Astrocyte (in vitro differentiated cells and primary cell): ENCODE measurements around the gene GABRR3. TPM values are rescaled to one million over a fixed set of nuclear protein-coding genes. Genes with fewer than 3 reads are reported as not detected.

Experiments used
- DNase-seq: peaks from one replicate; pipeline ENCODE4 v3.0.0-alpha.2; 2010; ENCODE audit warnings: low read depth
- FAIRE-seq: peaks from 2 replicates; lab custom pipeline; 2011; peaks lifted over from hg19 to GRCh38; lab: Jason Lieb, UNC
- H2AFZ ChIP-seq: 2 replicates; pipeline ENCODE4 v1.6.0; 2012; ENCODE audit warnings: low read depth, low read length, inconsistent platforms
- H3K27ac ChIP-seq: 2 replicates; pipeline ENCODE4 v1.5.1; 2011; ENCODE audit warnings: low read depth, low read length, inconsistent platforms
- H3K27me3 ChIP-seq: 2 replicates; pipeline ENCODE4 v1.6.0; 2011; ENCODE audit warnings: low read length, inconsistent platforms; ENCODE audit not compliant: insufficient read depth
- H3K36me3 ChIP-seq: 2 replicates; pipeline ENCODE4 v1.5.1; 2011; ENCODE audit warnings: low read length, inconsistent platforms; ENCODE audit not compliant: insufficient read depth
- H3K4me1 ChIP-seq: 2 replicates; pipeline ENCODE4 v1.5.1; 2011; ENCODE audit warnings: low read length, inconsistent platforms; ENCODE audit not compliant: insufficient read depth
- H3K4me2 ChIP-seq: 2 replicates; pipeline ENCODE4 v1.6.0; 2012; ENCODE audit warnings: low read length, inconsistent platforms
- H3K4me3 ChIP-seq: 2 replicates; pipeline ENCODE4 v1.5.1; 2011; ENCODE audit warnings: low read depth, mild to moderate bottlenecking, low read length, inconsistent platforms; ENCODE audit not compliant: insufficient read depth
- H3K79me2 ChIP-seq: 2 replicates; pipeline ENCODE4 v1.6.0; 2012; ENCODE audit warnings: mild to moderate bottlenecking, low read length, inconsistent platforms; ENCODE audit not compliant: insufficient read depth
- H3K9ac ChIP-seq: 2 replicates; pipeline ENCODE4 v1.6.0; 2012; ENCODE audit warnings: mild to moderate bottlenecking, low read length, inconsistent platforms
- H3K9me3 ChIP-seq: 2 replicates; pipeline ENCODE4 v1.5.1; 2012; ENCODE audit warnings: low read depth, mild to moderate bottlenecking, low read length, inconsistent platforms; ENCODE audit not compliant: insufficient read depth
- H4K20me1 ChIP-seq: 2 replicates; pipeline ENCODE4 v1.6.0; 2012; ENCODE audit warnings: low read length, inconsistent platforms; ENCODE audit not compliant: insufficient read depth
- H3K27ac Mint-ChIP-seq: one replicate; pipeline ENCODE4 v1.8.0; 2021; ENCODE audit warnings: mild to moderate bottlenecking, mixed read lengths; ENCODE audit not compliant: unreplicated experiment
- H3K27me3 Mint-ChIP-seq: one replicate; pipeline ENCODE4 v1.8.0; 2021; ENCODE audit warnings: low read depth, mixed read lengths; ENCODE audit not compliant: unreplicated experiment
- H3K36me3 Mint-ChIP-seq: one replicate; pipeline ENCODE4 v1.8.0; 2021; ENCODE audit warnings: low read depth, mixed read lengths; ENCODE audit not compliant: unreplicated experiment
- H3K4me1 Mint-ChIP-seq: one replicate; pipeline ENCODE4 v1.8.0; 2021; ENCODE audit warnings: low read depth, mixed read lengths; ENCODE audit not compliant: unreplicated experiment
- H3K4me3 Mint-ChIP-seq: one replicate; pipeline ENCODE4 v1.8.0; 2021; ENCODE audit warnings: mild to moderate bottlenecking, moderate library complexity, mixed read lengths; ENCODE audit not compliant: unreplicated experiment
- H3K9me3 Mint-ChIP-seq: one replicate; pipeline ENCODE4 v1.8.0; 2021; ENCODE audit warnings: mild to moderate bottlenecking, mixed read lengths; ENCODE audit not compliant: unreplicated experiment
- EZH2 ChIP-seq: IDR thresholded peaks from 2 replicates; pipeline ENCODE4 v1.6.1; 2012; ENCODE audit warnings: mild to moderate bottlenecking, low read length, inconsistent platforms; ENCODE audit not compliant: insufficient read depth
- total RNA-seq: library from RNA; stranded (reverse); gene quantifications from 2 replicates; pipeline ENCODE4 v1.2.1, GENCODE V29; 2021
- TF ChIP-seq, protein P1 (sequence below): IDR thresholded peaks from 2 replicates; pipeline ENCODE4 v1.5.1; 2011; ENCODE audit warnings: low read depth, mild to moderate bottlenecking, inconsistent platforms, low read length, moderate library complexity; ENCODE audit not compliant: insufficient read depth

The GABRR3 gene
- total RNA-seq, 1 donor from 2014 or later, result not detected

- Histone ChIP-seq H3K36me3 (no peaks in the 10 kb centered on the region), H3K4me2 (no peak overlapping the region), H3K4me1 (no peaks in the 10 kb centered on the region), H3K4me3 (no peak overlapping the region), H3K9ac (no peak overlapping the region), H2AFZ (no peak overlapping the region), H3K27me3 (peaks cover 2% of the 10 kb centered on the region), H3K9me3 (no peaks in the 10 kb centered on the region), H4K20me1 (no peaks in the 10 kb centered on the region), H3K27ac (no peak overlapping the region), H3K79me2 (no peaks in the 10 kb centered on the region)
- no peak for TF ChIP-seq EZH2
- TF ChIP-seq, protein P1, sequence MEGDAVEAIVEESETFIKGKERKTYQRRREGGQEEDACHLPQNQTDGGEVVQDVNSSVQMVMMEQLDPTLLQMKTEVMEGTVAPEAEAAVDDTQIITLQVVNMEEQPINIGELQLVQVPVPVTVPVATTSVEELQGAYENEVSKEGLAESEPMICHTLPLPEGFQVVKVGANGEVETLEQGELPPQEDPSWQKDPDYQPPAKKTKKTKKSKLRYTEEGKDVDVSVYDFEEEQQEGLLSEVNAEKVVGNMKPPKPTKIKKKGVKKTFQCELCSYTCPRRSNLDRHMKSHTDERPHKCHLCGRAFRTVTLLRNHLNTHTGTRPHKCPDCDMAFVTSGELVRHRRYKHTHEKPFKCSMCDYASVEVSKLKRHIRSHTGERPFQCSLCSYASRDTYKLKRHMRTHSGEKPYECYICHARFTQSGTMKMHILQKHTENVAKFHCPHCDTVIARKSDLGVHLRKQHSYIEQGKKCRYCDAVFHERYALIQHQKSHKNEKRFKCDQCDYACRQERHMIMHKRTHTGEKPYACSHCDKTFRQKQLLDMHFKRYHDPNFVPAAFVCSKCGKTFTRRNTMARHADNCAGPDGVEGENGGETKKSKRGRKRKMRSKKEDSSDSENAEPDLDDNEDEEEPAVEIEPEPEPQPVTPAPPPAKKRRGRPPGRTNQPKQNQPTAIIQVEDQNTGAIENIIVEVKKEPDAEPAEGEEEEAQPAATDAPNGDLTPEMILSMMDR, result no peak
- FAIRE-seq (no peak), DNase-seq (no peak)
- Mint-ChIP-seq H3K36me3 (no peaks in the 10 kb centered on the region), H3K27me3 (no peaks in the 10 kb centered on the region), H3K9me3 (no peaks in the 10 kb centered on the region), H3K4me1 (peaks cover 6% of the 10 kb centered on the region), H3K4me3 (no peak overlapping the region), H3K27ac (no peak overlapping the region)
Observed at GRCh38 chr3:98004721-98005120, 30.4 kb downstream of the GABRR3 start.

GRCh38 chr3:98003306-98003969, 31.7 kb downstream of the GABRR3 start:
- Histone ChIP-seq H3K4me3 (no peak overlapping the region), H3K27me3 (peaks cover 2% of the 10 kb centered on the region), H3K9ac (no peak overlapping the region), H3K79me2 (no peaks in the 10 kb centered on the region), H3K9me3 (no peaks in the 10 kb centered on the region), H3K36me3 (no peaks in the 10 kb centered on the region), H3K4me1 (no peaks in the 10 kb centered on the region), H2AFZ (no peak overlapping the region), H4K20me1 (no peaks in the 10 kb centered on the region), H3K4me2 (no peak overlapping the region), H3K27ac (no peak overlapping the region)
- H3K36me3 Mint-ChIP-seq, result no peaks in the 10 kb centered on the region
- TF ChIP-seq, protein P1, result no peak
- no peak overlapping the region for H3K27ac Mint-ChIP-seq
- H3K4me3 Mint-ChIP-seq, result no peak overlapping the region
- H3K9me3 Mint-ChIP-seq, result no peaks in the 10 kb centered on the region
- no peak for DNase-seq
- H3K4me1 Mint-ChIP-seq, result no peaks in the 10 kb centered on the region
- H3K27me3 Mint-ChIP-seq, result no peaks in the 10 kb centered on the region
- no peak for FAIRE-seq

- Mint-ChIP-seq H3K27me3 (no peaks in the 10 kb centered on the region), H3K9me3 (no peaks in the 10 kb centered on the region), H3K4me1 (no peaks in the 10 kb centered on the region), H3K4me3 (no peak overlapping the region), H3K27ac (no peak overlapping the region), H3K36me3 (no peaks in the 10 kb centered on the region)
- no peak overlapping the region for H2AFZ ChIP-seq
- no peak overlapping the region for H3K4me2 ChIP-seq
- no peaks in the 10 kb centered on the region for H4K20me1 ChIP-seq
- no peak overlapping the region for H3K27ac ChIP-seq
- H3K27me3 ChIP-seq, result peaks cover 2% of the 10 kb centered on the region
- FAIRE-seq, result no peak
- H3K9me3 ChIP-seq, result no peaks in the 10 kb centered on the region
- H3K36me3 ChIP-seq, result no peaks in the 10 kb centered on the region
- no peak for TF ChIP-seq EZH2
- TF ChIP-seq, protein P1, result no peak
- H3K4me3 ChIP-seq, result no peak overlapping the region
- no peaks in the 10 kb centered on the region for H3K4me1 ChIP-seq
- H3K79me2 ChIP-seq, result no peaks in the 10 kb centered on the region
- DNase-seq, result no peak
- H3K9ac ChIP-seq, result no peak overlapping the region
Observed at GRCh38 chr3:98002717-98003116, 32.4 kb downstream of the GABRR3 start.
